ENCODE measurements around the gene YTHDF1.

GRCh38 chr20:63260521-63260920, 44.6 kb upstream of the YTHDF1 start:
- TF ChIP-seq CTCF (IDR thresholded peaks at IDR 0.05), result no peak
- TF ChIP-seq EZH2 (IDR thresholded peaks at IDR 0.05; ENCODE audit: borderline replicate concordance, insufficient read depth, low read depth, low read length, poor library complexity, severe bottlenecking), result no peak
